Muscle of back (tissue), 13 donors: Measurements from ENCODE around the gene ALG1L2. TPM values are rescaled to one million over a fixed set of nuclear protein-coding genes. Genes with fewer than 3 reads are reported as not detected.
"Not testable (repeated sequence)": the region's sequence is repeated elsewhere in the genome, so short reads cannot be mapped to it uniquely, and the experiment has no call there.

ENCODE experiments used
- DNase-seq, 3 donors: peaks; one replicate each; pipeline versions ENCODE4 v3.0.0 to v3.0.0-alpha.2; 2013
- long read RNA-seq, 9 donors: transcript quantifications; one replicate each; lab custom pipeline, GENCODE V29; 2026
- polyA plus RNA-seq, 10 donors: library from polyadenylated mRNA; unstranded; fragments of 120-200 nt; gene quantifications; one replicate each; pipeline ENCODE4 v1.2.1, GENCODE V29; 2013; ENCODE audit not compliant: insufficient read length in 10 of 10

Gene ALG1L2, protein sequence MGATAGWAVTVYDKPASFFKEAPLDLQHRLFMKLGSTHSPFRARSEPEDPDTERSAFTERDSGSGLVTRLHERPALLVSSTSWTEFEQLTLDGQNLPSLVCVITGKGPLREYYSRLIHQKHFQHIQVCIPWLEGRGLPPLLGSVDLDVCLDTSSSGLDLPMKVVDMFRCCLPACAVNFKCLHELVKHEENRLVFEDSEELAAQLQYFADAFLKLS
- 1 to 10 TPM in 6 of 10 donors, under 1 TPM in 4; 0.56 to 2.0 (median 1.3) TPM for polyA plus RNA-seq
- long read RNA-seq, donor 1 = 0 reads
- long read RNA-seq, donor 2 = 0 reads
- long read RNA-seq, donor 3 = 0 reads
- long read RNA-seq, donor 4 = 0 reads
- long read RNA-seq, donor 5 = 0 reads
- long read RNA-seq, donor 6 = 0 reads
- long read RNA-seq, donor 7 = 0 reads
- long read RNA-seq, donor 8 = 0 reads
- long read RNA-seq, donor 9 = 0 reads

GRCh38 chr3:130081351-130081881 lies at the start of gene ALG1L2:
Gene ALG1L2, plus strand, starts transcription at chr3:130081831. Its CDS starts 186 bp downstream, at chr3:130082017.
- no peak for DNase-seq

- peak in 1 of 3 donors; percentile 38 for DNase-seq
Observed at GRCh38 chr3:130037126-130037815, 44.4 kb upstream of the ALG1L2 start.

DNA sequence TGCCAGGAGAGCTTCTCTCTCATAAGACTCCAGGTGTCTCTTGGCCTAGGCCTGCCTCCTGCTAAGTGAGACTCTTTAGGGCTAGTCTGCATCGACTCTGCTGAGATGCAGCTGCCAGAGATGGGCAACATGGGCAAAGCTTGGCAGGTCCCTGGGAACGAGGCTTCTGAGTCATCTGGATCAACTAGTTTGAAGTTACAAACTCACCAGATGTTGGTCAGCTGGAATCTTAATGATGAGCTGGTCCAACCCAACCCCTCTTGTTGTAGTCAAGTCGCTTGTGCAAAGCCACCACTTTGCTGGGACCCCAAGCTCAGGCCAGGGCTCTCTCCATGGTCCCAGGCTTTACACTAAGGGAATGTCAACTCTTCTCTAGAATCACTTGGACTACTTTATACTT lies 38.9 kb upstream of the ALG1L2 start:
- DNase-seq = not testable (repeated sequence)

GRCh38 chr3:130043658-130044057 lies 38.0 kb upstream of the ALG1L2 start:
- not testable (repeated sequence) for DNase-seq

GRCh38 chr3:130044370-130044769 lies 37.3 kb upstream of the ALG1L2 start:
- no peak for DNase-seq

GRCh38 chr3:130048726-130049125 lies 32.9 kb upstream of the ALG1L2 start:
- DNase-seq = no peak

DNA sequence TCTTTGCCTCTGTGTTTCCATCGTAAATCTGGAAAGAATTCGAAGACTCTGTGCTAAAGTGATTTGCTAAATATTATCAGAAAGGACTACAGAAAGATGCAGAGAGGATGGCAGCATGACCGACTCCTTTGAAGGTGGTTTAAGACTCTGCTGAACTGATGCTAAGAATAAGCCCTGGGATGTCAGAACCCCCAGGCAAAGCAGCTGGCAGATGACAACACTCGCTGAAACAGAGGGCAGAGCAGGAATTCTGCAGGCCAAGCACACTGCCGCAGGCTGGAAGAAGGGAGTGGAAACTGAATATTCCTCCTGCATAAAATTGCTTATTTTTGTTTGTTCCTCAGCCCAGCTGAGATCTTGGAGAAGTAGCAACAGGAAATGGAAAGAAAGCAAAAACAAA lies 29.3 kb upstream of the ALG1L2 start:
- not testable (repeated sequence) for DNase-seq

DNA sequence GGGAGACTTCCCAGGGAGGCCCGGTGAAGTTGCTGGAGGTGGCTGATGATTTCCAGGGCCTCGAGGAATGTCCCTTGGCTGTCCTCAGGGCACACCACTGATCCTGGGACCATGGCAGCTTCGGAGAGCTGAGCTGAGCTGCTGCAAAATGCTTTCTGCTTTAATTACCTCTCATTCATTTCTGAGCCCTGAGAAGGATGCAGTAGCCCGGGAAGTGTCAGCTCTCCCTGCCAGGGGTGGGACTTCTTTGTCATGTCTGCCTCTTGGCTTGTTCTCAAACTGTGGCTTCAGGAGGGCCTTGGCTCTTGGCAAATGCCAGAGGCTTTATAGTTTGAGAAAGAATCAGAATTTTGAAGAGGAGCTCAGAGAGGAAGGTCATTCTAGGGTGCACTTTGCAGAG lies 28.7 kb upstream of the ALG1L2 start:
- DNase-seq = not testable (repeated sequence)

- not testable (repeated sequence) for DNase-seq
Observed at GRCh38 chr3:130057536-130058266, 23.9 kb upstream of the ALG1L2 start.

- DNase-seq = not testable (repeated sequence)
Observed at GRCh38 chr3:130058267-130058657, 23.4 kb upstream of the ALG1L2 start.

DNA sequence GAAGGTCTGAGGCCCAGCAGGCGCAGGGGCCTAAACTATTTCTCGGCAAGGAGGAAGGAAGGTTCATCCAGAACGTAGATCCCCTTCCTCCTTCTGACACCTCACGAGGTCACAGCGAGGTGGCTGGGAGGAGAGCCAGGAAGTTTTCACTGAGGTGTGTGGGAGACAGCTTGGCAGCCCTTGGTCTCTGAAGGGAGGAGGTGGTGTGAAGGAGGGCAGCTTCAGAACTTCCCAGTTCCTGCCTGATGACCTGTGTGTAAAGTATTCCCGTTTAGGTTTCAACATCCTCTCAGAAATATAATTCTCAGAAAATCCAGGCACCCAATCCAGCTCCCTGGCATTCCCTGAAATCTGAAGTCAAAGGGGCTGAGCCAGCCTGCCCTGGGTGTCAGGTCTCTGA lies 22.9 kb upstream of the ALG1L2 start:
- not testable (repeated sequence) for DNase-seq

GRCh38 chr3:130059162-130059561 lies 22.5 kb upstream of the ALG1L2 start:
- DNase-seq = not testable (repeated sequence)

DNA sequence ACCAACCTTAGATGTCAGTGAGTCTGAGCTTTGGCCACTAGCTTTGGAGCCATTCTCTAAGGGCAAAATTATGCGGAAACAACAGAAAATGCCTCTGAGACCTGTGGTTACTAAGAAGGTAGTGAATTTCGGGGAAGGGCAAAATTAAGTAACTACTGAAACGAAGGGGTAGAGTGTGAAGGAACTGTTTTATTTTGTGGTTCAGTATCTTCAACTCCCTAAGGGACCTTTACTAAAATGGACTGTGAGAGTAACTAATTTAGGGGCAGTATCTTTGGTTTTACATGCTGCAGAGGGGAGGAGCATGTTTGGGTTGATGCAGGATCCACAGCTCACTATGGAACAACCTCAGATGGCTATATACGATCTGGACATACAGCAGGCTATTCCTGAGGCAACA lies 8.0 kb upstream of the ALG1L2 start:
- no peak for DNase-seq

DNA sequence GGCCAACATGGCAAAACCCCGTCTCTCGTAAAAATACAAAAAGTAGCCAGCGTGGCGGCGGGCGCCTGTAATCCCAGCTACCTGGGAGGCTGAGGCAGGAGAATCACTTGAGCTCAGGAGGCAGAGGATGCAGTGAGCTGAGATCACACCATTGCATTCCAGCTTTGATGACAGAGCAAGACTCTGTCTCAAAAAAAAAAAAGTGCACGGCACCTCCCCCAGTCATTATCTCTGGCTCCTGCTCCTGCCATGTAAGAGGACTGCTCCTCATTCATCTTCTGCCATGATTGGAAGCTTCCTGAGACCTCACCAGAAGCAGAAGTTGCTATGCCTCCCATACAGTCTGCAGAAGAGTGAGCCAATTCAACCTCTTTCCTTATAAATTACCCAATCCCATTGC lies 4.0 kb upstream of the ALG1L2 start:
- DNase-seq = no peak

- not testable (repeated sequence) for DNase-seq
Observed at GRCh38 chr3:130083363-130084090, 1.9 kb downstream of the ALG1L2 start.

DNA sequence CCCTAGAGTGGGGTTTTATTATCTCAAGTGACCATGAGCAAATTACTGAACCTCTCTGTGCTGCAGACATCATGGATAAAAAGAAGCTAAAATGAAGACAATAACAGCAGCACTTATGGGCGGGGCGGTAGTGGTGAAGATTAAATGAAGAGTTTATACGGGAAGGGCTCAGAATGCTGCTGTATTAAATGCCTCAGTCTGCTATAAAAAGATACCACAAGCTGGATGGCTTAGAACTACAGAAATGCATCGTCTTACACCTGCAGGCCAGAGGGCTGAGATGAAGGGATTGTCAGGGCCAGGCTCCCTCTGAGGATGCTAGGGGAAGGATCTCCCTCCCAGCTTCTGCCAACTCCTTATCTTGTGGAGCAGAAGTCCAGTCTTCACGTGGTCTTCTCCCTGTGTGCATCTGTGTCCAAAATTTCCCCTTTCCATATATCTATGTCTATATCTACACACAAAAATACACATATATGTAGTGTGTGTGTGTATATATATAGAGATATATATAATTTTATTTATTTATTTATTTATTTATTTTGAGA lies 2.9 kb downstream of the ALG1L2 start:
- no peak for DNase-seq

DNA sequence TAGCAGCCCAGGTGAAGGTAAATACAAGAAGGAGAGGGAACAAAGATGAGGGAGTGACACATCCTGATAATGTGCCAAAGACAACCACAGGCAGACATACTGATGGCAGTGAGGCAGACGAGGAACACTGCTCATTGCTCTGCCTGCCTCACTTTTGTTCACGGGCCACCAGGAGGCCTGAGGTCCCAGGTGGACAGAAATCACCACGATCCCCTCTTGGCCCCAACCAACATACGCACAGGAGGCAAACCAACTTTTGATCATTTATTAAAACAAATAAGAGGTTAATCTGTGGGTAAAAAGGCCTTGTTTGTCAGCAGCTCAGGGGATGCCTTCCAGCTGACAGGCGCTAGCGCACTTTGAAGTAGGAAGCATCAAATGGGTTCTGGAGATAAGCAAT lies 4.2 kb downstream of the ALG1L2 start:
- no peak for DNase-seq

GRCh38 chr3:130086628-130087027 lies 5.0 kb downstream of the ALG1L2 start:
- not testable (repeated sequence) for DNase-seq

GRCh38 chr3:130088061-130088460 lies 6.4 kb downstream of the ALG1L2 start:
- DNase-seq = no peak

DNA sequence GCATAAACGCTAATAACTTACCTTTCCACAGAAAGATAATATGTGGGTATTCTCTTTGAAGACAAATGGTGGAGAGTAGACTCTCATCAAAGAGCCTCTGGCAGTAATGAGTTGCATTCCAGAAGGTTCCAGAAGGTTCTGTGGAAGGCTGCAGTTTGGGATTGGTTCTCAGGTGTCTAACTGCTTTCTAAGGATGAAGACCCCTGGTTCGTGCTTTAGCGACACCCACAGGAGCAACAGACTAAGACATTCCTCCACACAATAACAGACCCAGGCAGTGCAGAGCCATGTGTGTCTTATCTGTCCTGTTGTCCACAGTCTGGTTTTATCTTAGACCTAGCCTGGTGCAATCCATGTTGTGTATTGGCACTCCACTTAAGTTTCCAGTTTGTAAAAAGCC lies 9.1 kb downstream of the ALG1L2 start:
- not testable (repeated sequence) for DNase-seq

DNA sequence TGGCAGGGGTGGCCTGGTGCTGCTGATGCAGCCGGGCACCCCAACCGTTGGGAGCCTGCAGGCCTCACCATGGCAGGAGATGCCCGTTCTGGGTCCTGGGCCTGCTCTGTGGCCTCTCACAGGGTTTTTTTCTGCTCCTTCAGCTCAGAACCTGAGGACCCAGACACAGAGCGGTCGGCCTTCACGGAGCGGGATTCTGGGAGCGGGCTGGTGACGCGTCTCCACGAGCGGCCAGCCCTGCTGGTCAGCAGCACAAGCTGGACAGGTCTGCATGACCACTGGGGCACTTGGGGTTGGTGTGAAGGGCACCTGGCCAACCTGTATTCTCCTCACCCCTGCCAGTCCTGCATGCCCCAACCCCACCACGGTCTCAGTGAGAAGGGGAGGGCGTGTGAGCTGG lies 10.3 kb downstream of the ALG1L2 start:
- no peak for DNase-seq
